Measurements from ENCODE around the gene CCDC87.
"Not testable (repeated sequence)": the region's sequence is repeated elsewhere in the genome, so short reads cannot be mapped to it uniquely, and the experiment has no call there.

The CCDC87 gene

GRCh38 chr11:66555416-66555815 is 37.4 kb downstream of the CCDC87 start:
- Mint-ChIP-seq H3K27ac (no peak overlapping the region), H3K9me3 (no peaks in the 10 kb centered on the region), H3K4me3 (no peak overlapping the region), H3K27me3 (peaks cover 4% of the 10 kb centered on the region), H3K36me3 (no peaks in the 10 kb centered on the region), H3K4me1 (peaks cover 6% of the 10 kb centered on the region)

GRCh38 chr11:66554602-66555001 is 38.3 kb downstream of the CCDC87 start:
- H3K27ac Mint-ChIP-seq, result no peak overlapping the region
- peaks cover 4% of the 10 kb centered on the region for H3K27me3 Mint-ChIP-seq
- no peaks in the 10 kb centered on the region for H3K36me3 Mint-ChIP-seq
- H3K4me1 Mint-ChIP-seq, result peaks cover 6% of the 10 kb centered on the region
- H3K4me3 Mint-ChIP-seq, result no peak overlapping the region
- no peaks in the 10 kb centered on the region for H3K9me3 Mint-ChIP-seq

- Mint-ChIP-seq H3K4me1 (no peaks in the 10 kb centered on the region), H3K27me3 (no peaks in the 10 kb centered on the region), H3K4me3 (no peak overlapping the region), H3K9me3 (no peaks in the 10 kb centered on the region), H3K27ac (no peak overlapping the region), H3K36me3 (no peaks in the 10 kb centered on the region)
Measured at GRCh38 chr11:66550887-66551286, 42.0 kb downstream of the CCDC87 start.

DNA sequence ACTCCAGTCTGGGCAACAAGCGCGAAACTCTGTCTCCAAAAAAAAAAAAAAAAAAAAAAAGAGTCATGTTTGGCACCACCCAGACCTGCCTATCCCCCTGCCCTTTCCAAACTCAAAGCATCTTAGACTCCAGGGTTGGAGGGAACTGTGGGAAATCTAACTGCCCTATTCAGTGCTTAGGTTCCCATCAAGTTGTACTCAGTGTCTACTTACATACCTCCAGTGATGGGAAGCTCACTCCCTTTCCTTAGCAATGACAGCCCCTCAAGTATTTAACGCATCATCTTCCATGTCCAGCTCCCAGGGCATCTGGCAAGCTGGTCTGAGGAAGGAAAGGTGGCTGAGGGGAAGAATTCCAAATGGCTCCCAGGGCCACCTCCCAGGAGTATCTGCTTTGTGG is 43.2 kb downstream of the CCDC87 start:
- Mint-ChIP-seq H3K4me3 (no peak overlapping the region), H3K27me3 (no peaks in the 10 kb centered on the region), H3K9me3 (no peaks in the 10 kb centered on the region), H3K4me1 (peaks cover 8% of the 10 kb centered on the region), H3K36me3 (no peaks in the 10 kb centered on the region), H3K27ac (no peak overlapping the region)

DNA sequence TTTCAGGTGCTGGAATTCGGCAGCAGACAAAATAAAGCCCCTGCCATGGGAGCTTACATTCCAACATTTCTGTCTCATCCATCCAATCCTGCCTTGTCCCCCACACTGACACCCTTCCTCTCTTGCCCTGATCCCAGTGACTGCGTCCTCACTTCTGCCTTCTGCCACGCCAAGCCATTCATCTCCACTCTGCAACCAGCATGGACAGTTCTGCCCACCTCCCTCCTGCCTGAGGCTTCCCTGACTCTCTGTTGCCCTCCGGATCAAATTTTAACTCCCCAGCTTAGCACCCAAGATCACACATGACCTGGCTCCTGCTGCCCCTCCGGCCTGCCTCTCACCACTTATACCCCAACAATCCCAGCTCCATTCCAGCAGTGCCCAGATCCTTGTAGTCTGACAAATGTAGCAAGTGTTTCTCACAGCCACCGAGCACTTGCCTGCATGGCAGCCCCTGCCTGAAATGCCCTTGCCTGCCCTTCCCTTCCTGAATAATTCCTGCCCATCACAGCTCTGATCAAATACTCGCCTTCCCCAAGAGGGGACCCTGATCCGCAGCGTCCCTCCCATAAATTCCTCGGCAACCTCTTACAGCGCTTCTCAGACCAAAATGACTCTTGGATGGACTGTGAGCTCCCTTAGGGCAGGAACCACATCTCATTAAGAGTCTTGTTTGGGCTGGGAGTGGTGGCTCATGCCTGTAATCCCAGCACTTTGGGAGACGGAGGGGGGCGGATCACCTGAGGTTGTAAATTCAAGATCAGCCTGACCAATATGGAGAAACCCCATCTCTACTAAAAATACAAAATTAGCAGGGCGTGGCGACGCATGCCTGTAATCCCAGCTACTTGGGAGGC is 43.9 kb downstream of the CCDC87 start:
- H3K36me3 Mint-ChIP-seq, result no peaks in the 10 kb centered on the region
- H3K27ac Mint-ChIP-seq, result no peak overlapping the region
- H3K27me3 Mint-ChIP-seq, result no peaks in the 10 kb centered on the region
- H3K4me3 Mint-ChIP-seq, result peak overlapping the region; percentile 34
- no peaks in the 10 kb centered on the region for H3K9me3 Mint-ChIP-seq
- peaks cover 14% of the 10 kb centered on the region for H3K4me1 Mint-ChIP-seq

- Mint-ChIP-seq H3K4me3 (no peak overlapping the region), H3K36me3 (no peaks in the 10 kb centered on the region), H3K27me3 (no peaks in the 10 kb centered on the region), H3K9me3 (no peaks in the 10 kb centered on the region), H3K27ac (no peak overlapping the region), H3K4me1 (peaks cover 22% of the 10 kb centered on the region)
Measured at GRCh38 chr11:66548041-66548440, 44.8 kb downstream of the CCDC87 start.

- no peaks in the 10 kb centered on the region for H3K27me3 Mint-ChIP-seq
- H3K4me1 Mint-ChIP-seq, result peaks cover 27% of the 10 kb centered on the region
- no peak overlapping the region for H3K27ac Mint-ChIP-seq
- no peak overlapping the region for H3K4me3 Mint-ChIP-seq
- H3K9me3 Mint-ChIP-seq, result no peaks in the 10 kb centered on the region
- no peaks in the 10 kb centered on the region for H3K36me3 Mint-ChIP-seq
Measured at GRCh38 chr11:66547662-66548009, 45.2 kb downstream of the CCDC87 start.

GRCh38 chr11:66546966-66547661 is 45.7 kb downstream of the CCDC87 start:
- Mint-ChIP-seq H3K9me3 (no peaks in the 10 kb centered on the region), H3K4me3 (peak overlapping the region; percentile 86), H3K4me1 (peaks cover 32% of the 10 kb centered on the region), H3K27me3 (no peaks in the 10 kb centered on the region), H3K27ac (no peak overlapping the region), H3K36me3 (no peaks in the 10 kb centered on the region)

- H3K9me3 Mint-ChIP-seq, result no peaks in the 10 kb centered on the region
- peak within 1 kb of the TSS; percentile 24 for H3K27ac Mint-ChIP-seq
Measured at GRCh38 chr11:66546368-66546965, 46.4 kb downstream of the CCDC87 start, which contains the start of gene ACTN3. Gene ACTN3 (plus strand): TSS chr11:66546903. CDS start chr11:66546938, 35 bp downstream.

GRCh38 chr11:66545701-66546367 is 47.0 kb downstream of the CCDC87 start, which contains the start of gene ZDHHC24:
Gene ZDHHC24 (minus strand): TSS chr11:66546048. CDS start chr11:66546003, 45 bp downstream.
- H3K4me3 Mint-ChIP-seq, result peak within 1 kb of the TSS; percentile 87
- no peaks in the 10 kb centered on the region for H3K27me3 Mint-ChIP-seq
- no peaks in the 10 kb centered on the region for H3K9me3 Mint-ChIP-seq
- peaks cover 44% of the 10 kb centered on the region for H3K4me1 Mint-ChIP-seq
- H3K27ac Mint-ChIP-seq, result peak within 1 kb of the TSS; percentile 92
- H3K36me3 Mint-ChIP-seq, result peaks cover 3% of the 10 kb centered on the region

More at GRCh38 chr11:66546368-66546965, 46.4 kb downstream of the CCDC87 start, which contains the start of gene ACTN3:
- no peaks in the 10 kb centered on the region for H3K27me3 Mint-ChIP-seq
- peaks cover 38% of the 10 kb centered on the region for H3K4me1 Mint-ChIP-seq
- peak within 1 kb of the TSS; percentile 86 for H3K4me3 Mint-ChIP-seq
- H3K36me3 Mint-ChIP-seq, result peaks cover 2% of the 10 kb centered on the region

- not testable (repeated sequence) for H3K27me3 Mint-ChIP-seq
- peak overlapping the region; percentile 87 for H3K4me3 Mint-ChIP-seq
- peaks cover 44% of the 10 kb centered on the region for H3K4me1 Mint-ChIP-seq
Measured at GRCh38 chr11:66544952-66545351, 47.9 kb downstream of the CCDC87 start.

DNA sequence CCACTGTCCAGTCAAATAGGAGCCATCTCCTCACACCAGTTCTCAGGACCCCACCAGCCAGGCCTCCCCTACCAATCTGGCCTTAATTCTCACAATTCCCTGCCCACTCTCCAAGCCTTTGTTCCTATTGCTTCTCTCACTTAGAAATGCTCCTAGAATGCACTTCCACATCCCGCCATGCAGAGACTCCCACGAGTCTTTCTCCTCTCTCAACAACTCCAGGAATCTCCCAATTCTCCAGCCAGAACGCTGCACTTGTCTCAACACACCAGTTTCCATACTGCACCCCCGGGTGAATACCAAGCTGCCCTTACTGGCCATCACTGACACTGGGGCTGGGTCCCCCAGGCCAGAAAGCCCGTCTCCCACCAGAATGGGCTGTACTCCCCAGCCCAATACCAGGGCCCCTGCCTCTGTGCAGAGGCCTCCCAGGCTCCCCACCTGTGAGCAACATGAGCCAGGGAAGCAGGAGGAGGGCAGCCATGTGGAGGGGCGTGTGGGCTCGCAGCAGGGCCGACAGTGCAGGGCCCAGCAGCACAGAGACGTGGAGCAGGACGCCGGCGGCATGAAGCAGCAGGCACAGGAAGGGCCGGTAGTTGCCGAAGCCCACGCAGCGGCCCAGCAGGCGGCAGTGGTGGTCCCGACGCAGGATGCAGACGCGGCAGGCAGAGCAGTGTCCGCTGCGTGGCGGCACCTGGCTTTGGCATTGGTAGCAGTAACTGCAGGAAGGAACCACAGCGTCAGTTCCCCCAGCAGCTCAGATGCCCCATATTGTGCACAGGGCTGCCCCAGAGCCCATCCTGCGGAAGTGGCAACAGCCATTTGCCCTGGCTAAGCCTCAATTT is 49.4 kb downstream of the CCDC87 start:
- Mint-ChIP-seq H3K9me3 (no peaks in the 10 kb centered on the region), H3K27ac (peak overlapping the region; percentile 92), H3K4me3 (peak overlapping the region; percentile 71), H3K27me3 (no peaks in the 10 kb centered on the region), H3K36me3 (peaks cover 4% of the 10 kb centered on the region), H3K4me1 (peaks cover 44% of the 10 kb centered on the region)

More at GRCh38 chr11:66544952-66545351, 47.9 kb downstream of the CCDC87 start:
- H3K9me3 Mint-ChIP-seq, H3K27ac Mint-ChIP-seq, H3K36me3 Mint-ChIP-seq: not testable (repeated sequence)

DNA sequence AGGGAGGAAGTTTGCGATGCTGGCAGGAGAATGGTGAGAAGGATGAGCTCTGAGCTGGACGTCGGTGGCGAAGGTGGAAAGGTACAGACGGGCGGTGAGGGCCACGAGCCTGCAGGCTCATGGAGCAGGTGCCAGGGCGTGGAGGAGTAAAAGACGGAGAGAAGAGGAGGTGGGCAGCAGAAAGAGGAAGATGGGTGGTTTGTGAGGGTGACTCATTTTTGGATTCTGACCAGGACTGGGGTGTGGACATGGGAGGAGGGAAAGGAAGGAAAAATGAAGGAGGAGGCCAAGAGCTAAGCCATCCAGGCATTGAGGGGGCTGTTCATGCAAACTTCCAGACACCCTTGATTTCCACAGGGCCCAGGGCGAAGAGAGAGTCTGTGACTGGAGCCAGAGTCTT is 50.5 kb downstream of the CCDC87 start:
- H3K9me3 Mint-ChIP-seq, result no peaks in the 10 kb centered on the region
- peaks cover 5% of the 10 kb centered on the region for H3K36me3 Mint-ChIP-seq
- no peaks in the 10 kb centered on the region for H3K27me3 Mint-ChIP-seq
- H3K4me3 Mint-ChIP-seq, result peak overlapping the region; percentile 71
- H3K27ac Mint-ChIP-seq, result peak overlapping the region; percentile 47
- H3K4me1 Mint-ChIP-seq, result peaks cover 44% of the 10 kb centered on the region

GRCh38 chr11:66541892-66542291 is 51.0 kb downstream of the CCDC87 start:
- Mint-ChIP-seq H3K4me1 (peaks cover 44% of the 10 kb centered on the region), H3K9me3 (no peaks in the 10 kb centered on the region), H3K36me3 (peaks cover 7% of the 10 kb centered on the region), H3K27me3 (no peaks in the 10 kb centered on the region), H3K4me3 (peak overlapping the region; percentile 48), H3K27ac (peak overlapping the region; percentile 47)

Data from activated naive CD4-positive, alpha-beta T cell treated with anti-CD3 and anti-CD28 coated beads, Interleukin-2, amount 50 U/mL, for 24 hours (primary cell).